HG02938 (cell line): ENCODE results near the gene UBA6.
"Not testable (repeated sequence)": the region's sequence is repeated elsewhere in the genome, so short reads cannot be mapped to it uniquely, and the experiment has no call there.

Experiments
- ATAC-seq: cut with Tn5 transposase; IDR thresholded peaks from one replicate; pipeline ENCODE4 v1.9.1; 2021; ENCODE audit warnings: mild to moderate bottlenecking, moderate library complexity; ENCODE audit not compliant: unreplicated experiment

UBA6 gene

GRCh38 chr4:67714248-67714583, 13.3 kb upstream of the UBA6 start:
- ATAC-seq = no peak

DNA sequence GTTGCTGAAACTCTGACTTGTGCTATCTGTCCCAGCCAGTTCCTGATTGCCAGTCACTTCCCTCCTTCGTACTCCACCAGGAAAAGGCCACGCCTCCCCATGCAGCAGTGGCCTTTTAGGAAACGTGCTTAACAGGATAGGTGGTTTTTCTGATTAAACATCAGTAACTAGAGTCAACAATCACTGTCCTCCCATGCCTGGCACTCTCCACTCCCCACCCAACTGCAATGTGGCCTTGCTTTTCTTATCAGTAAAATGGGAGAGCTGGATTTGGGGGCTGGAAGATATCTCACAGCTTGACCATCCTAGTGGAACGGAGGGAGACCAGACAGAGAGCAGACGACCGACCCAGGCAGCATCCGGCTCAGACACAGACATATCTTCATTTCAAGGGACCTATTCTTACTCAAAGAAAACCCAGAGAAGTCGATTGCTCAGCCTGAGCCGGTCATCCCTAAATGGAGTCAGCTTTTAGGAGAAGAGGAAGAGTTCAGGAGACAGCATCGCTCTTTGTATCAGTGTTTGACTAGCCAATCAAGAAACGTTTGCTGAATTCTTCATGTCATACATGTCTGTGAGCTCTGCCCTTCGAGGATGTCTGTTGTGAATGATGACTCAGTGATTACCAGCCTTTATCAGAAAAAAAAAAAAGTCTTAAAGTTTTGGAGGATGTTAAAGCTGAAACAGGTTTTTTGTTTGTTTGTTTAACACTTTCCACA, 12.7 kb upstream of the UBA6 start:
- ATAC-seq = no peak

GRCh38 chr4:67712650-67713528, 11.9 kb upstream of the UBA6 start:
- ATAC-seq = no peak

- ATAC-seq = no peak
Measured at GRCh38 chr4:67712000-67712625, 11.2 kb upstream of the UBA6 start.

DNA sequence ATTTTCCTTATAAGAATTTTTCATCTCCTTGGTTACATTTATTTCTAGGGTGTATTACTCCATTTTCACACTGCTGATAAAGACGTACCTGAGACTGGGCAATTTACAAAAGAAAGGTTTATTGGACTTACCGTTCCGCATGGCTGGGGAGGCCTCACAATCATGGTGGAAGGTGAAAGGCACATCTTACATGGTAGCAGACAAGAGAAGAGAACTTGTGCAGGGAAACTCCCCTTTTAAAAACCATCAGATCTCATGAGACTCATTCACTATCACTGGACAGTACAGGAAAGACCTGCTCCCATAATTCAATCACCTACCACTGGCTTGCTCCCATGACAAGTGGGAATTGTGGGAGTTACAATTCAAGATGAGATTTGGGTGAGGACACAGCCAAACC, 5.7 kb upstream of the UBA6 start:
- not testable (repeated sequence) for ATAC-seq

GRCh38 chr4:67704843-67705242, 3.9 kb upstream of the UBA6 start:
- no peak for ATAC-seq

DNA sequence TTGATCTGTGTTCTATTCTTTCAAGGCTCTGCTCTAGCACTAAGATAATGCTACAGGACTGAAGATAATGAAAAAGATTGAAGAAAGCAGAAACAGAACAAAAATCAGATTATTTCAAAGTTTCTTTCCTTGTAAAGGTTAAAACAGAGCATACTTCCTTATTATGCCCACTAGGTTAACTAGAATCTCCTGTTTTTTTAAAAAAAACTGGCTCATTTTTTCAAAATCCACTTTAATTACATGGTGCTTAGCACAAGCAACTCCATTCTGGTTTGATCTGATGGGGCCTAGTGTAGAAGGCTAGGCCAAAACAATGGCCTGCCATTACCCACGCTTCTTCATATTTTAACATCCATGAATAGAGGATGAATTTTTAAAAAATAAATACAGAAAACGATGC, 1.2 kb upstream of the UBA6 start:
- ATAC-seq = no peak

- peak; percentile 8 for ATAC-seq
Measured at GRCh38 chr4:67701517-67701850, 529 bp upstream of the UBA6 start.

- ATAC-seq = peak; percentile 29
Measured at GRCh38 chr4:67700116-67700737, 728 bp downstream of the UBA6 start.

DNA sequence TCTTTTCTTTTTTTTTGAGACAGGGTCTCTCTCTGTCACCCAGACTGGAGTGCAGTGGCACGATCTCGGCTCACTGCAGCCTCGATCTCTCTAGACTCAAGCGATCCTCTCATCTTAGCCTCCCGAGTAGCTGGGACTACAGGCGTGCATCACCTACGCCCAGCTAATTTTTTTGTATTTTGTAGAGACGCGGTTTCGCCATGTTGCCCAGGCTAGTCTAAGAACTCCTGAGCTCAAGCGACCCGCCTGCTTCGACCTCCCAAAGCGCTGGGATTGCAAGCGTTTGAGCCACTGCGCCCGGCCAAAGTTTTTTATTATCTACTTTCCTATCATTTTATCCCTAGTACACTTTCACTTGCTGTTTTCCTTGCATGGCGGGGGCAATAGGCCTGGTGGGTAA, 1.4 kb downstream of the UBA6 start:
- ATAC-seq = no peak

DNA sequence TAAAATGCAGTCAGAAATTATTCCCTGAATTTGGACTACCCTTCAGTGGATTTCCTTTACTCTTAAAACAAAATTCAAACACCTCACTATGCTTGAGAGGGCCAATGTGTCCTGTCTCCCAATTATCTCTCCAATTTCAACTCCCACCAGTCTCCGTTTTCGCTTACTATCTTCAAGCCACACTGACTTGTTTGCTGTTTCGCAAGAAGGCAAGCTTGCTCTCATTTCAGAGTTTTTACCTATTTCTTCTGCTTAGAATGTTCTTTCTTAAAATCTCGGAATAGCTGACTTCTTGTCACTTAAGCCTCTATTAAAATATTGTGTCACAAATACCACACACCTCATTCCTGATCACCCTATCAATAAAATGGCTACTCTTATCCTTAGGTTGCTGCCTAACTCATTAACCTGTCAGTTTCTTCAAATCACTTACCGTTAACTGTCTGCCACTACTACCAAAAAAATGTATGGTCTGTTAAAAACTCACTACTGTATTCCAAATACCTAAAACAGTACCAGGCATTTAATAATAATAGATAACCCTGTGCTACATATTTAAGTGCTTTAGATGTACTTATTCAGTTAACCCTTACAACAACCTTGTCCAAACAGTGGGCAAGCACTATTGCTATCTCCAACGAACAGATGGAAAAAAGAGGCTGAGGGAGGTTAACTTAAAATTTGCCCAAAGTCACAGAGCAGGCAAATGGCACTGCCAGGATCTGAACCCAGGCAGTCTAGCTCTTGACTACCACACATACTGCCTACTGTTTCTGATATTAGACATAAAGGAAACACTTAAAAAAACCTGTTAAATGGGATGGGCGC, 2.9 kb downstream of the UBA6 start:
- no peak for ATAC-seq

GRCh38 chr4:67696061-67696460, 4.9 kb downstream of the UBA6 start:
- ATAC-seq = no peak

DNA sequence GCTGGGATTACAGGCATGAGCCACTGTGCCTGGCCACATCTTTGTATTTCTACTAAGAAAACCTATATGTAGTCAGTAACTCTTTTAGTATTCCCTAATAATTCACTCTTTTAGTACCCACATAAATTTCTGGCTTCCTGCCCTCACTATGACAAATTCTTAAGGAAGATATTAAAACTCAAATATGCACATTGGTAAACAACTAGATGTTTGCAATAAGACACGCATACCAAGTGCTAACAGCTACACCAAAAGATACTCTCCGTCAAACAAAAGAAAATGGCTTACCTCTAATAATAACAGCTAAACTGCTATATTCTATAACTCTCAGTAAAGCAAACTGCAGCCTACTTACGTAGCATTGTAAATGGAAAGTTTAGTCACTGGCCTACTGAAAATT, 6.3 kb downstream of the UBA6 start:
- no peak for ATAC-seq

DNA sequence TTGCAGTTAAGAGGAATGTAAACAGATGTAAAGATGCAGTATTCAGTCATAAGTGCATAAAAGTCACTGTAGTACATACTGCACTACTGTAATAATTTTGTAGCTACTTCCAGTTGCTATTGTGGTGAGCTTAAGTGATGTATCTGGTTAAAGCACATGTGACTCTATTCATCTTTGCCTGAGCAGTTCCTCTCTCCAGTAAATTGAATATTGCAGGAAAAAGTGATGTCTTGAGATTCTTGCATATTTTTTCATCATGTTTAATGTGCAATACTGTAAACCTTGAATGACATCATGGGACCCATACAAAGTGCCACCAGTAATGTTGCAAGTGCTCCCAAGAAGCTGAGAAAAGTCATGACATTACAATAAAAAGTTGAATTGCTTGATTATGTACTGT, 9.6 kb downstream of the UBA6 start:
- no peak for ATAC-seq

DNA sequence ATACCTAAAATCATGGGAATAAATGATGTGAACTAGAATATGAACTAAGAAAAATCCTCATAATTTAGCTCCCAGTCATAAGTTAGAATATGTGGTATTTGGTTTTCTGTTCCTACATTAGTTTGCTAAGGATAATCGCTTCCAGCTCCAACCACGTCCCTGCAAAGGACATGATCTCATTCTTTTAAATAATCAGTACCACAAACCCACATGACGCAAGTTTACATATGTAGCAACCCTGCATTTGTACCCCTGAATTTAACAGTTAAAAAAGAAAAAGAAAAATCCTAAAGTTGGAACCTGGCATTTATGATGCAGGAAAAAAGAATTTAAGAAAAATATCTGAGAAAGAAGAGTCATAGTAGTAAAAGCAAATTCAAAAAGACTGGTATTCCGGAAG, 13.3 kb downstream of the UBA6 start:
- no peak for ATAC-seq

GRCh38 chr4:67685532-67685859, 15.5 kb downstream of the UBA6 start:
- no peak for ATAC-seq

DNA sequence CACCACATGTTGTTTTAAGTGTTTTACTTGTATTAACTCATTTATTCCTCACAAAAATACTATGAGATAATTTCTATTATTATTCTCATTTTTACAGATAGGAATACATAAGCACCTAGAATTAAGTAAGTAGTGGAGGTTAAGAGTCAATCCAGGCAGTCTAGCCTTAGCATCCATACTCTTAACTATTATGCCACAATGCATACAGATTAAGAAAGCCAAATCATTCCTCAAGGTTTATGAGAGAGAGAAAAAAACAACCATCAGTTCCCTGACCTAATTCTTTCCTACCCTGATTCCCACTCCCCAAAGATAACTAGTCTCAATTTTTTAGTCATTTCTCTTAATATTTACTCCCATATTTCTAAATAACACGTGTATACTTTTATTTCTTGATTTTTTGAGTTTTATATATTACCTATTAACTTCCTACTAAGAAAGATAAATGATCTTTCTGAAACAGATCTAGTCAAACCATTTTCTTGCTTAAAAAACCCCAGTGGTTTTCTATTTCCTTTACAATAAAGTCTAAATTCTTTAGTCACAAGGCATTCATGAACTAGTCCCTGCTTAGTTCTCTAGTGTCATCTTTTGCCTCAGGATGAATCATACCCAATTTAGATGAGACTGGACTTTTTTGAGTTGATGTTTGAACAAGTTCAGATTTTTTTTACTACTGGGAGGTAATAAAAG, 16.0 kb downstream of the UBA6 start:
- no peak for ATAC-seq

- no peak for ATAC-seq
Measured at GRCh38 chr4:67682266-67682665, 18.7 kb downstream of the UBA6 start.

DNA sequence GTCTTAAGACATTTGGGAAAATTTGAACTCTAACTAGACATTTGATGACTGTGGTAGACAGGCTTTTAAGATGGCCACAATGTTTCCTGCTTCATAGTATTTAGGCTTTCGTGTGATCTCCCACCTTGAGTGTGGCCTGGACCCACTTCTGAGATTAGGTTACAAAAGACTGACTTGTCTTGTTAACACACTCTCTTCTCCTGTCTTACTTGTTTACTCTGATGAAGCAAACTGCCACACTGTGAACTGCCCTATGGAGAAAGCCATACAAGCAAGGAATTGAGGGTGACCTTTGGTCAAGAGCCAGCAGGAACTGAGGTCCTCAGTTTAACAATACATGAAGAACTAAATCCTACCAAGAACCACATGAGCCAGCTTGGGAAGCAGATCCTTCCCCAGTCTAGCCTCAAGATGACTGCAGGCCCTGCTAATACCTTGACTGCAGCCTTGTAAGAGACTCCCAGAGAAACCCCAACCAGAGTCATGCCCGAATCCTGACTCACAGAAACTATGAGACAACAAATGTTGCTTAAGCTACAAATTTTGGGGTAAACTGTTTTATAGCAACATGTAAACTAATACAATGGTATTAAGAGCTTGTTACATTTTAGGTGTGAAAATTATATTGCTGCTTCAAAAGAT, 20.3 kb downstream of the UBA6 start:
- no peak for ATAC-seq

DNA sequence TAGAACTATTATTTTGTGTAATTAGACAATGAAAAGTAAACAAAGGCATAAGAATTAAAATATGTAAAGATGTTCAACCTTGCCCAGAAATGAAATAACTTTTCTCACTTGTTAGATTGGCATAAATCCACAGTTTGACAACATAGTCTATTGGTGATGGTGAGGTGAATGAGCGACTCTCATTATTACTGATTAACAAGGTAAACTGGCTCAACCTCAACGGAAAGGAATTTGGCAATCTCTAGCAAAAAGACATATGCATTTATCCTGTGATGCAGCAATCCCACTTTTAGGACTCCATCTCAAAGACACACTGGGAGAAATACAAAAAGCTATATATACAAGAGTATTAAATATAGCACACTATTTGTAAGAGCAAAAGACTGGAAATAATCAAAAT, 22.3 kb downstream of the UBA6 start:
- no peak for ATAC-seq
